HUDEP-2 (cell line): ENCODE measurements around the gene DENND1C.

Experiments
- DNase-seq, 76 experiments: peaks; one replicate each; lab custom pipeline; 2025; ENCODE audit not compliant: unreplicated experiment in 76 of 76; lab: John Stamatoyannopoulos, UW

DENND1C gene

GRCh38 chr19:6480848-6481415 is 655 bp downstream of the DENND1C start:
- DNase-seq, result no peak

- no peak for DNase-seq
Observed at GRCh38 chr19:6479836-6480398, 1.7 kb downstream of the DENND1C start.

GRCh38 chr19:6478815-6479214 is 2.8 kb downstream of the DENND1C start:
- DNase-seq, result no peak

- DNase-seq, result no peak
Observed at GRCh38 chr19:6476896-6477431, 4.6 kb downstream of the DENND1C start.

GRCh38 chr19:6476155-6476895 is 5.3 kb downstream of the DENND1C start:
- peak in 49 of 76 experiments; percentile 7 to 64 (median 36) for DNase-seq

- no peak for DNase-seq
Observed at GRCh38 chr19:6475321-6476108, 6.1 kb downstream of the DENND1C start.

GRCh38 chr19:6473647-6474046 is 7.9 kb downstream of the DENND1C start:
- no peak for DNase-seq

- no peak for DNase-seq
Observed at GRCh38 chr19:6472713-6473112, 8.9 kb downstream of the DENND1C start.

- DNase-seq, result no peak
Observed at GRCh38 chr19:6471076-6471475, 10.5 kb downstream of the DENND1C start.

GRCh38 chr19:6470173-6470572 is 11.4 kb downstream of the DENND1C start:
- no peak for DNase-seq

DNA sequence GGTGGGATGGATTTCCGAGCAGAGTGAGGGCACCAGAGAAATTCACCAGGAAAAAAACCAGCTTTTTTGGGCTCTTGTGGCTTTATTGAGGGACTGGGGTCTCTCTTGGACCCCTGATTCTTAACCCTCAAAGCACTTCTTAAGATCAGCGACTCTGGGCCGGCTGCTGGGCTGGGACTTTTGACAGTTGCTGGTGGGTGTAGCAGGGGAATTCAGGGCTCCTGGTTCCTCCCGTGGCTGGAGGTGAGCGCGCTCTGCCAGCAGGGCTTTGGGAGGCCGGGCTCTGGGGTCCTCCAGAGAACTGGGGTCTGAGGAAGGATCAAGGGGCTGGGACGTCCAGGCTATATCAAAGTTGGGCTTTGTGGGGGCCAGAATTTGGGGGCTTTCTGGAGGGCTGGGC is 14.2 kb downstream of the DENND1C start:
- DNase-seq, result no peak

DNA sequence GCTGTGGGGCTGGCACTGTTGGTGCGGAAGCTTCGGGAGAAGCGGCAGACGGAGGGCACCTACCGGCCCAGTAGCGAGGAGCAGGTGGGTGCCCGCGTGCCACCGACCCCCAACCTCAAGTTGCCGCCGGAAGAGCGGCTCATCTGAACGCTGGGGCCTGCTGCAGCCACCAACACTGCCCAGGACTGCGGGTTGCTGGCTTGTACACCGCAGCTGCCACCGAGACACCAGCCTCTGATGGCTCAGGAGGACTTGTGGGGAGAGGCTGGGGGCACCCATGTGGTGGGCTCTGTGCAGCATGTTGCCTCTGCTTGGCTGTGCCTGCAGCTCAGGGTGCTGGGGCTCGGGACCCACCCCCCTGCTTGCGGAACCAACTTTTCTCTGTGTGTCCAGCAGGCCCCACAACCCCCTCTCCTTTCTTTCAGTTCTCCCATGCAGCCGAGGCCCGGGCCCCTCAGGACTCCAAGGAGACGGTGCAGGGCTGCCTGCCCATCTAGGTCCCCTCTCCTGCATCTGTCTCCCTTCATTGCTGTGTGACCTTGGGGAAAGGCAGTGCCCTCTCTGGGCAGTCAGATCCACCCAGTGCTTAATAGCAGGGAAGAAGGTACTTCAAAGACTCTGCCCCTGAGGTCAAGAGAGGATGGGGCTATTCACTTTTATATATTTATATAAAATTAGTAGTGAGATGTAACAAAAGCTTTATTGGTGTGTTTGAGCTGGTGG is 14.9 kb downstream of the DENND1C start:
- DNase-seq, result no peak

DNA sequence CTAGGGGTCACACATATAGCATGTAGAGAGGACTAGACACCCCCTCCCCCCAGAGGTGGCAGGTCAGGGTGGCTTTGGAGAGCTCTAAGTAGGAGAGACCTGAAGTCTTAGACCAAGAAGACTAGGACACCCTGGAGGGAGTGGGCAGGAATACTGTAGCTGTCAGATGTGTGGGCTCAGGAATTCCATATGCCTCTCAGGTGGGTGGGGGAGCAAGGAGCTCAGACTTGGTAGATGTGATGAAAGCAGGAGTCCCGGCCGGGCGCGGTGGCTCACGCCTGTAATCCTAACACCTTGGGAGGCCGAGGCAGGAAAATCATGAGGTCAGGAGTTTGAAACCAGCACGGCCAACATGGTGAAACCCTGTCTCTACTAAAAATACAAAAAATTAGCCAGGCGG is 15.9 kb downstream of the DENND1C start:
- no peak for DNase-seq

DNA sequence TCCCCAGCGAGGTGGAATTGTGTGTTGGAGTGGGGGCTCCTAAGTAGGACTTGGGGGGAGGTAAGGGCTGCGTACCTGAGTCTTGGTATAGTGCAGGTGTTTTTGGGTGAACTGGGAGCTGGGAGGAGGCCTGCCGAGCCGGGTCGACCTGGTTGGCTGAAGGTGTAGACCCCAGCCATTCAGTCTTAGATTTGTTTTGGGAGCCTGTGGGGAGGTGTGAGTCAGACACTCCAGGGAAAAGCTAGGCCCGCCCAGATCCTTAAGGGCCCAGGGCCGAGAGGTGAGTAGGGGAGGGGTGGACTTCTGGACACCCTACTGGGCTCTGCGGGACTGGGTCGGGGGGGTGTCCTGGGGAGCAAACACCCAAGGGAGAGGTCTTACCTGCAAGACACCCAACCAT is 16.6 kb downstream of the DENND1C start:
- no peak for DNase-seq

DNA sequence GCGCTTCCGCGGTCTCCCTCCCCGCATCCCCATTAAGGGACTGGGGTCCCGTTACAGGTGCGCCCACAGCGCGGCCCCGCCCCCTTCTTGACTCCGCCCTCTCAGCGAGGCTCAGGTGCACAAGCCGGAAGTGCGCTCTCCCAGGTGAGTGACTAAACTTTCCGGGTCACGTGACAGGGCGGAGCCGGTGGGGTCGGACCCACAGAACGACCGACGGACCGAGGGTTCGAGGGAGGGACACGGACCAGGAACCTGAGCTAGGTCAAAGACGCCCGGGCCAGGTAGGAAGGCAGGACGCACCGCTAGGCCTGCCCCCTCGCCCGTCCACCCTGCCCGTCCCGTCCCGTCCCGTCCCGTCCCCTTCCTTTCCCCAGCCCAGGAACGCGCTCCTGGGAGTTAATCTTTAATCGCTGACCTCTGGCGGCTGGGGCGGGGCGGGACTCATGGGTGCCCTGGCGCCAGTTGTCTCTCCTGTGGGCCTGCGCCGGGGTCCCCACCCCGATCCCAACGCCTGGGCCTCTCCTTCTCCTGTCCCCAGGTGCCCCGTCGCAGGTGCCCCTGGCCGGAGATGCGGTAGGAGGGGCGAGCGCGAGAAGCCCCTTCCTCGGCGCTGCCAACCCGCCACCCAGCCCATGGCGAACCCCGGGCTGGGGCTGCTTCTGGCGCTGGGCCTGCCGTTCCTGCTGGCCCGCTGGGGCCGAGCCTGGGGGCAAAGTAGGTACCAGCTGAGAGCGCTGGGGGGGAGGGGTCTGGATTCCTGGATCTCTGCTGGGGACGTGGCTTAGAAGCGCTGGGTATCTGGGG is 17.3 kb downstream of the DENND1C start, which contains the start of gene CRB3:
Gene CRB3, plus strand, starts transcription at position 202 of the 804 bp plus-strand sequence. Its CDS starts 431 bp downstream, at position 633.
- no peak for DNase-seq

DNA sequence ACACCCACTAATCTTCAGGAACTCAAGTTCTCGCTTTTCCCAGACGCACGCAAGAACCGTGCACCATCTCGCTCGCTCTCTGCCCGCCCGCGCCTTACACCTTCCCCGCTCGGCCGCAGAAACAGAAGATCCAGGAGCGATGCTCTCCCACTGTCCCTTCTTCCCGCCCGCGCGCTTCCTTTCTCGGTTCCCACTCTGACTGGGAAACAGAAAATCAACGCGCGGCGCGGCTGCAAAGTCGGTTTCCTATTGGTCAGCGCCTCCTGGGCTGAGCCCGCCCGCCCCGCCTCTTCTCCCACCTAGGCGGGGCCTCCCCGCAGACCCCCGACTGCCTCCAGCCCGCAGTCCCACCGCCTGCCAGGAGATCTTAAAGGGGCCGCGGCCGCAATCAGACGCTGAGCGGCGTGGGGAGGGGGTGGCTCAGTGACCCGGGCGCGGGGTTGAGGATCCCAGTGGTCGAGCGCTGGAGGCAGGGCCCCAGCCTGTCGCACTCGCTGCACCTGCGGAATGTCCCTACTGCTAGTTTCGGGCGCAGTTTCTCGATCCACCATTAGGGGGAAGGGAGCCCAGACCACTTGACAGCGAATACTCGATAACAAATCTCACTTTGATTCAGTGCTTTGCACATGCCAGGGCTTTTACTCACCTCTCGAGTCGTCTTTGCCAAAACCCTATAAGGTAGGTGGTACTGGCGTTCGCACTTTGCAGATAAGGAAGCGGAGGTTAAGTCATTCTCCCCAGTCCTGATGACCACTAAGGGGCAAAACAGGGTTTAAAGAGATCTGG is 21.3 kb downstream of the DENND1C start:
- DNase-seq, result peak; percentile 86 to 100 (median 99)

DNA sequence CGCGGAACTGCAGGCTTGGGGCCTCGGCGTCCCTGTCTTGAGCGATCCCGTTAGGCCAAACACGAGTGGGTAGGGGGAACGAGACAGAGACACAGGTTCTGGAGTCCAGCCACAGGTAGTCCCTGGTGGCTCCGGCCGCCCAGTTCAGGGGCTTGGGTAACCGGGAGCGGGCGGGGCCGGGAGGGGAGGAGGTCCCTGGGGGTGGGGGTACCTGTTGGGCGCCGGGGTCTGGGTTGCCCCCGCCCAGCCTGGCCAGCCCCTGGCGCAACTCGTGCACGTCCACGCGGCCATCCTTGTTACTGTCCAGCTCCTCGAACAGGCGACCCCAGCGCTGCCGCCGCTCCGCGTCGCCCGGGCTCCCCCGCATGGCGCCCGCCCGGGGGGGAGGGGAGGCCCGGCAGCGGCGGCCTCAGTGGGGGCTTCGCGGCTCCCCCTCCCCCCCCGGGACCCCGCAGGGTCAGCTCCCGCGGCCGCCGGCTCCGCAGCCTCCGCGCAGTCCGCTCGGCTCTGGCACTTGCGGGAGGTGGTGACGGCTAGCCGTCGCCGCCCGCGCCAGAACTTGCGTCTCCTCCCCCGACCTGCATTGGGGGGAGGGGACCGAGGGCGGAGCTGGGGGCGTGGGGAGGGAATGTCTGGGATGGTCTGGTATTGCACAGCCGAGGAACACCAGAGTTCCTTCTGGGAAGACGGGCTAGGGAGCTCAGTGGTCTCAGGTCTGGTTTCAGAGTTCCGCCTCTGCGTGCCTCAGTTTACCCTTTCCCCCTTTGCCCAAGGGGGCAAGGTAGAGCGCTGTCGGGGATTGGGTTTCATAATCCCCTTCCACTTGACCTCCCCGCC is 22.1 kb downstream of the DENND1C start, which contains the start of gene SLC25A23:
Gene SLC25A23, minus strand, starts transcription at position 531 of the 837 bp plus-strand sequence. Its CDS starts 164 bp downstream, at position 367.
- peak in 58 of 76 experiments; percentile 8 to 88 (median 50) for DNase-seq
